Neural cell (in vitro differentiated cells): Measurements from ENCODE around the gene SFTPA2. TPM values are rescaled to one million over a fixed set of nuclear protein-coding genes. Genes with fewer than 3 reads are reported as not detected.
"Not testable (repeated sequence)": the region's sequence is repeated elsewhere in the genome, so short reads cannot be mapped to it uniquely, and the experiment has no call there.

ENCODE experiments used
- H2AFZ ChIP-seq: fragments of 200-600, 300-800 bp; sonication (generic), shearing (Covaris generic); 2 replicates; pipeline ENCODE4 v1.6.0; 2014; ENCODE audit warnings: low read depth, mild to moderate bottlenecking, antibody characterized with exemption, low read length, moderate library complexity
- H3F3A ChIP-seq: fragments of 200-600 bp; shearing (Covaris generic); 2 replicates; pipeline ENCODE4 v1.6.1; 2016; ENCODE audit warnings: mild to moderate bottlenecking, moderate library complexity, mixed read lengths, antibody characterized with exemption, low read length; ENCODE audit not compliant: insufficient read depth, poor library complexity, severe bottlenecking
- H3K27ac ChIP-seq: fragments of 200-600, 300-800 bp; sonication (generic), shearing (Covaris generic); 2 replicates; pipeline ENCODE4 v1.5.1; 2014; ENCODE audit warnings: mild to moderate bottlenecking, low read length, moderate library complexity
- H3K27me3 ChIP-seq: fragments of 300-800, 200-600 bp; sonication (generic), shearing (Covaris generic); 2 replicates; pipeline ENCODE4 v1.6.0; 2014; ENCODE audit warnings: mild to moderate bottlenecking, low read depth, low read length, moderate library complexity; ENCODE audit not compliant: insufficient read depth
- H3K36me3 ChIP-seq: fragments of 300-800, 200-600 bp; sonication (generic), shearing (Covaris generic); 2 replicates; pipeline ENCODE4 v1.5.1; 2014; ENCODE audit warnings: mild to moderate bottlenecking, antibody characterized with exemption, low read length, moderate library complexity; ENCODE audit not compliant: insufficient read depth
- H3K4me2 ChIP-seq: fragments of 300-800, 200-600 bp; sonication (generic), shearing (Covaris generic); 2 replicates; pipeline ENCODE4 v1.6.0; 2014; ENCODE audit warnings: mild to moderate bottlenecking, low read length
- H3K4me3 ChIP-seq: fragments of 300-800, 200-600 bp; sonication (generic), shearing (Covaris generic); 2 replicates; pipeline ENCODE4 v1.5.1; 2014; ENCODE audit warnings: mild to moderate bottlenecking, low read length, moderate library complexity
- H3K79me2 ChIP-seq: fragments of 200-600 bp; shearing (Covaris generic); replicated peaks from 2 replicates; pipeline ENCODE4 v1.6.0; 2014; ENCODE audit warnings: mild to moderate bottlenecking, low read length, moderate library complexity; ENCODE audit not compliant: insufficient read depth
- H3K9ac ChIP-seq: fragments of 300-800, 200-600 bp; sonication (generic), shearing (Covaris generic); 2 replicates; pipeline ENCODE4 v1.6.1; 2016; ENCODE audit warnings: mild to moderate bottlenecking, low read length, mixed read lengths
- H3K9me2 ChIP-seq: fragments of 200-600 bp; shearing (Covaris generic); 2 replicates; pipeline ENCODE4 v1.6.1; 2016; ENCODE audit warnings: mild to moderate bottlenecking, low read length, mixed read lengths; ENCODE audit not compliant: insufficient read depth
- H3K9me3 ChIP-seq: fragments of 200-600, 300-800 bp; sonication (generic), shearing (Covaris generic); 2 replicates; pipeline ENCODE4 v1.6.1; 2016; ENCODE audit warnings: mild to moderate bottlenecking, mixed run types, low read length, moderate library complexity, mixed read lengths
- H4K20me1 ChIP-seq: fragments of 200-600 bp; shearing (Covaris generic); 2 replicates; pipeline ENCODE4 v1.6.1; 2016; ENCODE audit warnings: mild to moderate bottlenecking, mixed run types; ENCODE audit not compliant: insufficient read depth
- EP300 ChIP-seq: fragments of 450-650 bp; conservative IDR thresholded peaks from 2 replicates; pipeline ENCODE4 v1.6.1; 2014; ENCODE audit warnings: antibody characterized with exemption, mild to moderate bottlenecking, moderate library complexity; ENCODE audit not compliant: poor library complexity, severe bottlenecking
- EZH2 ChIP-seq: fragments of 200-600, 300-800 bp; shearing (Covaris generic), sonication (generic); IDR thresholded peaks from 2 replicates; pipeline ENCODE4 v1.6.1; 2014; ENCODE audit warnings: antibody characterized with exemption, low read length, borderline replicate concordance, mild to moderate bottlenecking; ENCODE audit not compliant: insufficient read depth, poor library complexity, severe bottlenecking
- MXI1 ChIP-seq: fragments of 450-650 bp; conservative IDR thresholded peaks from 2 replicates; pipeline ENCODE4 v1.6.1; 2014; ENCODE audit warnings: antibody characterized with exemption, mild to moderate bottlenecking; ENCODE audit not compliant: poor library complexity, severe bottlenecking
- POLR2AphosphoS5 ChIP-seq: IDR thresholded peaks from 2 replicates; pipeline ENCODE4 v1.6.1; 2012
- RAD21 ChIP-seq: fragments of 450-650 bp; conservative IDR thresholded peaks from 2 replicates; pipeline ENCODE4 v1.6.1; 2014; ENCODE audit warnings: antibody characterized with exemption, mild to moderate bottlenecking, moderate library complexity
- SMC3 ChIP-seq: fragments of 450-650 bp; conservative IDR thresholded peaks from 2 replicates; pipeline ENCODE4 v1.6.1; 2014; ENCODE audit warnings: antibody characterized with exemption, mild to moderate bottlenecking, moderate library complexity; ENCODE audit not compliant: poor library complexity
- TAF1 ChIP-seq: IDR thresholded peaks from 2 replicates; pipeline ENCODE4 v1.6.1; 2012; ENCODE audit warnings: low read depth
- polyA plus RNA-seq: library from polyadenylated mRNA; depleted of rRNA; stranded (reverse); fragments of >200 nt; gene quantifications from 2 replicates; pipeline ENCODE4 v1.2.3, GENCODE V29; 2014
- TF ChIP-seq, protein P1 (sequence below): IDR thresholded peaks from 2 replicates; pipeline ENCODE4 v1.6.1; 2012; ENCODE audit warnings: borderline replicate concordance
- TF ChIP-seq, protein P2 (sequence below): fragments of 450-650 bp; IDR thresholded peaks from 2 replicates; pipeline ENCODE4 v1.5.1; 2014; ENCODE audit warnings: antibody characterized with exemption, mild to moderate bottlenecking, moderate library complexity; ENCODE audit not compliant: poor library complexity, severe bottlenecking

The SFTPA2 gene
- polyA plus RNA-seq, 1 donor from 2014 or later: 0.48 TPM

DNA sequence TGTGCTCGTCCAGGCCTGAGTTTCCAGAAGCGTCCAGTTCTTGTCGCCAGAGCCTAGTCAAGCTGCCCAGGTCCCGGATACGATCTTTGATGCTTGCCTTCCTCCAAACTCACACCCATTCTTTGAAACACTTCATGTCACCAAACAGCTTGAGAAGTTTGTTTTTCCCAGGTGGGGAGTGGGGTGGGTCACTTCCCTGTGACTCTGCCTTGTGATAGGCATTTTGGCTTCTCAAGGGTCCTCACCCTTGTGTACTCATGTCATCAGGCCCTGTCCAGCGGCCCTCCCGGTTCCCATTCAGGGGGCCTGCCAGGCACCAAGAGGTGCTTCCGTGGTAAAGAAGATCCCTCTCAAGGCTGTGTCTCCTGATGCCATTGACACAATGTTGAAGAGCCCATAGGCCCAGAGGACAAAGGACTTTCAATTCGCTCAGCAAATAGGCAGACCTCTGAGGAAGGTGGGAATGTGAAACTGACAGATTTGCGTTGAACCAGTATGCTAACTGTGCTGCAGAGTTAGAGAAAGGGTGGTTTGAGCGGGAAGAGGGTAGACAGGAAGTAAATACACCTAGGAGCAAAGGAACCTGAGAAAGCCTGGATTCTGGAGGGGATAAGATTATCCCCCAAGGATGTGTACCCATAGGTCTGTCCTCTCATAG, 25.8 kb upstream of the SFTPA2 start:
- Histone ChIP-seq H3K36me3 (no peaks in the 10 kb centered on the region), H4K20me1 (no peaks in the 10 kb centered on the region), H3K9me3 (no peaks in the 10 kb centered on the region), H3K9me2 (no peaks in the 10 kb centered on the region), H3F3A (no peaks in the 10 kb centered on the region), H3K27ac (no peak overlapping the region), H3K4me2 (no peak overlapping the region), H2AFZ (no peak overlapping the region), H3K4me3 (no peak overlapping the region), H3K9ac (no peak overlapping the region), H3K27me3 (no peaks in the 10 kb centered on the region), H3K79me2 (no peaks in the 10 kb centered on the region)
- TF ChIP-seq EZH2 (no peak), SMC3 (no peak), POLR2AphosphoS5 (no peak), RAD21 (no peak), TAF1 (no peak), MXI1 (no peak)
- TF ChIP-seq, protein P1, sequence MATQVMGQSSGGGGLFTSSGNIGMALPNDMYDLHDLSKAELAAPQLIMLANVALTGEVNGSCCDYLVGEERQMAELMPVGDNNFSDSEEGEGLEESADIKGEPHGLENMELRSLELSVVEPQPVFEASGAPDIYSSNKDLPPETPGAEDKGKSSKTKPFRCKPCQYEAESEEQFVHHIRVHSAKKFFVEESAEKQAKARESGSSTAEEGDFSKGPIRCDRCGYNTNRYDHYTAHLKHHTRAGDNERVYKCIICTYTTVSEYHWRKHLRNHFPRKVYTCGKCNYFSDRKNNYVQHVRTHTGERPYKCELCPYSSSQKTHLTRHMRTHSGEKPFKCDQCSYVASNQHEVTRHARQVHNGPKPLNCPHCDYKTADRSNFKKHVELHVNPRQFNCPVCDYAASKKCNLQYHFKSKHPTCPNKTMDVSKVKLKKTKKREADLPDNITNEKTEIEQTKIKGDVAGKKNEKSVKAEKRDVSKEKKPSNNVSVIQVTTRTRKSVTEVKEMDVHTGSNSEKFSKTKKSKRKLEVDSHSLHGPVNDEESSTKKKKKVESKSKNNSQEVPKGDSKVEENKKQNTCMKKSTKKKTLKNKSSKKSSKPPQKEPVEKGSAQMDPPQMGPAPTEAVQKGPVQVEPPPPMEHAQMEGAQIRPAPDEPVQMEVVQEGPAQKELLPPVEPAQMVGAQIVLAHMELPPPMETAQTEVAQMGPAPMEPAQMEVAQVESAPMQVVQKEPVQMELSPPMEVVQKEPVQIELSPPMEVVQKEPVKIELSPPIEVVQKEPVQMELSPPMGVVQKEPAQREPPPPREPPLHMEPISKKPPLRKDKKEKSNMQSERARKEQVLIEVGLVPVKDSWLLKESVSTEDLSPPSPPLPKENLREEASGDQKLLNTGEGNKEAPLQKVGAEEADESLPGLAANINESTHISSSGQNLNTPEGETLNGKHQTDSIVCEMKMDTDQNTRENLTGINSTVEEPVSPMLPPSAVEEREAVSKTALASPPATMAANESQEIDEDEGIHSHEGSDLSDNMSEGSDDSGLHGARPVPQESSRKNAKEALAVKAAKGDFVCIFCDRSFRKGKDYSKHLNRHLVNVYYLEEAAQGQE: no peak
- TF ChIP-seq, protein P2, sequence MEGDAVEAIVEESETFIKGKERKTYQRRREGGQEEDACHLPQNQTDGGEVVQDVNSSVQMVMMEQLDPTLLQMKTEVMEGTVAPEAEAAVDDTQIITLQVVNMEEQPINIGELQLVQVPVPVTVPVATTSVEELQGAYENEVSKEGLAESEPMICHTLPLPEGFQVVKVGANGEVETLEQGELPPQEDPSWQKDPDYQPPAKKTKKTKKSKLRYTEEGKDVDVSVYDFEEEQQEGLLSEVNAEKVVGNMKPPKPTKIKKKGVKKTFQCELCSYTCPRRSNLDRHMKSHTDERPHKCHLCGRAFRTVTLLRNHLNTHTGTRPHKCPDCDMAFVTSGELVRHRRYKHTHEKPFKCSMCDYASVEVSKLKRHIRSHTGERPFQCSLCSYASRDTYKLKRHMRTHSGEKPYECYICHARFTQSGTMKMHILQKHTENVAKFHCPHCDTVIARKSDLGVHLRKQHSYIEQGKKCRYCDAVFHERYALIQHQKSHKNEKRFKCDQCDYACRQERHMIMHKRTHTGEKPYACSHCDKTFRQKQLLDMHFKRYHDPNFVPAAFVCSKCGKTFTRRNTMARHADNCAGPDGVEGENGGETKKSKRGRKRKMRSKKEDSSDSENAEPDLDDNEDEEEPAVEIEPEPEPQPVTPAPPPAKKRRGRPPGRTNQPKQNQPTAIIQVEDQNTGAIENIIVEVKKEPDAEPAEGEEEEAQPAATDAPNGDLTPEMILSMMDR: no peak

DNA sequence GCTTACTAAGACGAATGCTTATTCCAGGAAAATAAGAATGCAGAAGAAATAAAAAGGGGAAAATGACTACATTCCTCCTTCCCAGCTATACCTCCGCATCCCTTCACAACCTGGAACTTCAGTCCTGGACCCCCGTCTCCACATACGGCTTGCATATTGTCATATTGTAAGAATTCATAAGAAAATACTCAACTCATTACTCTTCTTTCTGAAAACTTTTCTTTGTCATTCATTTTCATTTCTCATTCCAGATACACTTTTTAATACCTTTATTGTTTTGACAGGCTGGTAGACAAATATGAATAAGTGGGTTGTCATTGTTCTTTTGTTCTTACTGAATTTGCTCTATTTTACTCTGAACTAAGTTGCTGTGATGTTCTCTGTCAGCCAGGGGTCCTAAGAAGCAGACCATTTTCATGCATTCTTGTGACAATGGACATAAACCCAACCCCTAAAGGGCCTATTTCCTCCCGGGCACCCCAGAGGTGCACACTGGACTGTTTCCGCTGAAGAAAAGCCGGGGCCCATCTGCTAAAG, 23.3 kb upstream of the SFTPA2 start:
- H3F3A ChIP-seq: no peaks in the 10 kb centered on the region
- no peak overlapping the region for H3K9ac ChIP-seq
- no peaks in the 10 kb centered on the region for H3K36me3 ChIP-seq
- no peaks in the 10 kb centered on the region for H3K9me2 ChIP-seq
- no peaks in the 10 kb centered on the region for H4K20me1 ChIP-seq
- no peaks in the 10 kb centered on the region for H3K9me3 ChIP-seq
- TF ChIP-seq SMC3 (no peak), RAD21 (no peak), TAF1 (no peak), MXI1 (no peak), POLR2AphosphoS5 (no peak), EZH2 (no peak), EP300 (no peak)
- TF ChIP-seq, protein P1: no peak
- TF ChIP-seq, protein P2: no peak
- H3K27me3 ChIP-seq: no peaks in the 10 kb centered on the region
- H2AFZ ChIP-seq: no peak overlapping the region
- H3K27ac ChIP-seq: no peak overlapping the region
- H3K79me2 ChIP-seq: no peaks in the 10 kb centered on the region
- H3K4me2 ChIP-seq: no peak overlapping the region
- H3K4me3 ChIP-seq: no peak overlapping the region

DNA sequence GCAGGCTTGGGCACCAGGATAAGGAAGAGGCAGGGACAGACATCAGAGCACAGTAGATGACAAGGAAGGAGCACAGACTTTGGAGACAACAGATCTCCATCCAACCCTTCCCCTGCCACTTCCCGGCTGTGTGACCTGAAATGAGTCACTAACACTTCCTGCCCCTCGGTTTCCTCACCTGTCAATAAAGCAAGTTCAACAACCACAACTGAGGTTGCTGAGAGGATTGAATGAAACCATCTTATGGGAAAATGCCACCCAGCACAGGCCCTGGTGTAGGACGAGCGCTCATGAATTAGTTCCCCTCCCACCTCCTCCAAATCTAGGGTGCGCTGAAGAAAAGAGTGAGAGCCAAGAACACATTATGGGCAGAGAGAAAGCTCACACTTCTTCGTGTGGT, 22.7 kb upstream of the SFTPA2 start:
- not testable (repeated sequence) for H3K9me2 ChIP-seq, H3K9me3 ChIP-seq, H3K4me2 ChIP-seq, H3K36me3 ChIP-seq, H2AFZ ChIP-seq, H4K20me1 ChIP-seq, H3F3A ChIP-seq, H3K27me3 ChIP-seq, H3K9ac ChIP-seq, H3K27ac ChIP-seq, H3K4me3 ChIP-seq, H3K79me2 ChIP-seq
